Epithelial cell of alveolus of lung (primary cell): ENCODE data around the gene EGR4. TPM values are rescaled to one million over a fixed set of nuclear protein-coding genes. Genes with fewer than 3 reads are reported as not detected.

Source experiments
- total RNA-seq: library from RNA; depleted of rRNA; stranded (reverse); fragments of >200 nt; gene quantifications from 2 replicates; pipeline ENCODE4 v1.2.1, GENCODE V29; 2015

The EGR4 gene
- not detected in 2 replicates for total RNA-seq

GRCh38 chr2:73293534-73294171, at the start of gene EGR4:
Gene EGR4 (minus strand): TSS chr2:73293548. CDS start chr2:73293317, 231 bp downstream.

GRCh38 chr2:73284296-73285158, 8.8 kb downstream of the EGR4 start, which contains the start of gene FBXO41:
Gene FBXO41 (minus strand): TSS chr2:73284478. CDS start chr2:73269630, 14,848 bp downstream.

Other genes starting within 250 kb of the EGR4 start
- gene SFXN5, start 221.8 kb downstream of the EGR4 start, total RNA-seq = 10.7 and 16.4 TPM in 2 replicates
- 28.0 and 29.0 TPM in 2 replicates for gene RAB11FIP5, start 180.6 kb downstream of the EGR4 start, total RNA-seq
- gene NOTO, start 91.0 kb downstream of the EGR4 start, total RNA-seq = 0.16 TPM in 1 of 2 replicates, not detected in the other
- 6.6 and 21.3 TPM in 2 replicates for gene SMYD5, start 79.3 kb downstream of the EGR4 start, total RNA-seq
- 12.1 and 26.4 TPM in 2 replicates for gene PRADC1, start 60.3 kb downstream of the EGR4 start, total RNA-seq
- gene CCT7, start 59.2 kb downstream of the EGR4 start, total RNA-seq = 246 and 405 TPM in 2 replicates
- 2.5 and 3.0 TPM in 2 replicates for gene FBXO41, start 9.1 kb downstream of the EGR4 start, total RNA-seq
- 12.9 and 16.7 TPM in 2 replicates for gene ALMS1, start 92.3 kb upstream of the EGR4 start, total RNA-seq